Measurements from ENCODE around the gene ARL14EP. TPM values are rescaled to one million over a fixed set of nuclear protein-coding genes. Genes with fewer than 3 reads are reported as not detected.

The ARL14EP gene
- total RNA-seq, 1 experiment from 2014 or later, result 25.3 TPM

GRCh38 chr11:30313580-30313979 lies 9.3 kb upstream of the ARL14EP start:
- H3K4me3 ChIP-seq (replicated peaks in 1 of 2; ENCODE audit: low read depth in 1 of 2, low read length in 2 of 2), result no peak overlapping the region
- no peak for ATAC-seq
- no peaks in the 10 kb centered on the region for H3K9me3 ChIP-seq (ENCODE audit: control insufficient read depth in 1 of 2, insufficient read depth in 1 of 2, low read depth in 1 of 2, low read length in 2 of 2)
- no peak overlapping the region for H3K9ac ChIP-seq (ENCODE audit: low read length)
- peaks cover 34% of the 10 kb centered on the region for H3K27me3 ChIP-seq (ENCODE audit: insufficient read depth, low read length)
- intact Hi-C loops (cut with micrococcal nuclease), result loop anchor here (5.0 to 10.0 kb wide), 2 partner anchors 189 to 881 kb away; no protein-coding TSS in a partner anchor
- RAD21 ChIA-PET (ENCODE audit: low non-redundant PET in 1 of 2, low total read pairs in 2 of 2, uncharacterized antibody in 2 of 2, unreplicated experiment in 2 of 2), result no interaction called here
- H3K36me3 ChIP-seq (ENCODE audit: control insufficient read depth in 1 of 2, insufficient read depth in 2 of 2, low read length in 2 of 2), result no peaks in the 10 kb centered on the region
- POLR2A ChIA-PET, result interaction anchor here (1.6 kb wide), 1 partner anchor 9 kb away, joined by 5 read pairs; the partner anchor contains the start of gene ARL14EP
- CTCF ChIA-PET, result interaction anchor here (1.9 kb wide), 1 partner anchor 9 kb away, joined by 7 read pairs; the partner anchor contains the start of gene ARL14EP
- TF ChIP-seq SP1 (IDR thresholded peaks at IDR 0.05; ENCODE audit: low read depth) (no peak), REST (IDR thresholded peaks at IDR 0.05; ENCODE audit: low read depth) (no peak), ZFX (IDR thresholded peaks at IDR 0.05) (no peak), CEBPB (IDR thresholded peaks at IDR 0.05; ENCODE audit: low read depth) (no peak), EGR1 (IDR thresholded peaks at IDR 0.05; ENCODE audit: low read depth) (no peak), RAD21 (IDR thresholded peaks at IDR 0.05; ENCODE audit: low read depth) (no peak), ELF1 (IDR thresholded peaks at IDR 0.05; ENCODE audit: borderline replicate concordance, low read depth) (no peak), ZBTB33 (IDR thresholded peaks at IDR 0.05; ENCODE audit: extremely low read depth, insufficient replicate concordance, low read length) (no peak)
- no peaks in the 10 kb centered on the region for H3K4me1 ChIP-seq (ENCODE audit: control insufficient read depth in 1 of 2, insufficient read depth in 2 of 2, low read length in 2 of 2)
- no peak overlapping the region for H2AFZ ChIP-seq (ENCODE audit: low read depth, low read length, poor library complexity, severe bottlenecking)
- H4K20me1 ChIP-seq (ENCODE audit: insufficient read depth), result no peaks in the 10 kb centered on the region
- no peaks in the 10 kb centered on the region for H3K79me2 ChIP-seq (ENCODE audit: insufficient read depth, low read length)
- H3K4me2 ChIP-seq (ENCODE audit: low read length), result no peak overlapping the region
- DNase-seq (ENCODE audit: low read depth, low spot score), result no peak
- no peaks in the 10 kb centered on the region for H3K9me2 ChIP-seq (ENCODE audit: insufficient read depth)
- BruUV-seq (replicated peaks), result no TSS peak
- no peak overlapping the region for H3K27ac ChIP-seq (ENCODE audit: low read depth, low read length)
